Neural cell (in vitro differentiated cells): ENCODE data around the gene C16orf96.

Experiments used
- EP300 ChIP-seq: fragments of 450-650 bp; conservative IDR thresholded peaks from 2 replicates; pipeline ENCODE4 v1.6.1; 2014; ENCODE audit warnings: antibody characterized with exemption, mild to moderate bottlenecking, moderate library complexity; ENCODE audit not compliant: poor library complexity, severe bottlenecking
- EZH2 ChIP-seq: fragments of 200-600, 300-800 bp; shearing (Covaris generic), sonication (generic); IDR thresholded peaks from 2 replicates; pipeline ENCODE4 v1.6.1; 2014; ENCODE audit warnings: antibody characterized with exemption, low read length, borderline replicate concordance, mild to moderate bottlenecking; ENCODE audit not compliant: insufficient read depth, poor library complexity, severe bottlenecking
- POLR2AphosphoS5 ChIP-seq: IDR thresholded peaks from 2 replicates; pipeline ENCODE4 v1.6.1; 2012
- RAD21 ChIP-seq: fragments of 450-650 bp; conservative IDR thresholded peaks from 2 replicates; pipeline ENCODE4 v1.6.1; 2014; ENCODE audit warnings: antibody characterized with exemption, mild to moderate bottlenecking, moderate library complexity
- REST ChIP-seq: IDR thresholded peaks from 2 replicates; pipeline ENCODE4 v1.6.1; 2012; ENCODE audit warnings: borderline replicate concordance
- SMC3 ChIP-seq: fragments of 450-650 bp; conservative IDR thresholded peaks from 2 replicates; pipeline ENCODE4 v1.6.1; 2014; ENCODE audit warnings: antibody characterized with exemption, mild to moderate bottlenecking, moderate library complexity; ENCODE audit not compliant: poor library complexity
- TAF1 ChIP-seq: IDR thresholded peaks from 2 replicates; pipeline ENCODE4 v1.6.1; 2012; ENCODE audit warnings: low read depth
- TF ChIP-seq, protein P1 (sequence below): fragments of 450-650 bp; IDR thresholded peaks from 2 replicates; pipeline ENCODE4 v1.5.1; 2014; ENCODE audit warnings: antibody characterized with exemption, mild to moderate bottlenecking, moderate library complexity; ENCODE audit not compliant: poor library complexity, severe bottlenecking

DNA sequence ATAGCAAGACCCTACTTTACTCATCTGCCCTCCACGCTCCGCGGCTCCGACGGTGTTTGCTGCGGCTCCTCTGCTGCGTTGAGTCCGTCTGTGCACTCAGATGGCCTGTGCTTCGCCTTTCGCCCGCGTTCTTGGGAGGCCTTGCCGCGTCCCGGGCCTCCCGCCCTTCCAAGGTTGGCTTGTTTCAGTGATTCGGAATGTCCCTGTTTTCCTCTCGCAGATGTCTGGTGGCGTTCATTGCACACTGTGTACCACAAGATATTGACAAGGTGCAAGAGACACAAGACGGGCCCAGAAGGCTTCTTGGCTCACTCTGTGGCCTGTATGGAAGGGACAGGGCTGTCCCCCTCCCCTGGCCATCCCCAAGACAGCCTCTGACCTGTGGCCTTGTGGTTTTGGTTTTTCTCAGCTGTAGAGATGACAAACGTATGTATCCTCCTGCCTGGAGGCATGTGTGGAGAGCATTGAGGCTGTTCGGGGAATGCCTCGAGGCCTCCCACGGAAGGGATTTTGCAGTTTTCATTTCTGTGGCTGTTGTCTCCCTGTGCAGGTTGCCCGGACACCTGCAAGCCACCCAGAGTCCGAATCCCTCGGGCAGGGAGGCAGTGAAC lies 83.9 kb downstream of the C16orf96 start:
- TF ChIP-seq, protein P1, sequence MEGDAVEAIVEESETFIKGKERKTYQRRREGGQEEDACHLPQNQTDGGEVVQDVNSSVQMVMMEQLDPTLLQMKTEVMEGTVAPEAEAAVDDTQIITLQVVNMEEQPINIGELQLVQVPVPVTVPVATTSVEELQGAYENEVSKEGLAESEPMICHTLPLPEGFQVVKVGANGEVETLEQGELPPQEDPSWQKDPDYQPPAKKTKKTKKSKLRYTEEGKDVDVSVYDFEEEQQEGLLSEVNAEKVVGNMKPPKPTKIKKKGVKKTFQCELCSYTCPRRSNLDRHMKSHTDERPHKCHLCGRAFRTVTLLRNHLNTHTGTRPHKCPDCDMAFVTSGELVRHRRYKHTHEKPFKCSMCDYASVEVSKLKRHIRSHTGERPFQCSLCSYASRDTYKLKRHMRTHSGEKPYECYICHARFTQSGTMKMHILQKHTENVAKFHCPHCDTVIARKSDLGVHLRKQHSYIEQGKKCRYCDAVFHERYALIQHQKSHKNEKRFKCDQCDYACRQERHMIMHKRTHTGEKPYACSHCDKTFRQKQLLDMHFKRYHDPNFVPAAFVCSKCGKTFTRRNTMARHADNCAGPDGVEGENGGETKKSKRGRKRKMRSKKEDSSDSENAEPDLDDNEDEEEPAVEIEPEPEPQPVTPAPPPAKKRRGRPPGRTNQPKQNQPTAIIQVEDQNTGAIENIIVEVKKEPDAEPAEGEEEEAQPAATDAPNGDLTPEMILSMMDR = no peak
- TF ChIP-seq POLR2AphosphoS5 = no peak
- no peak for TF ChIP-seq RAD21
- TF ChIP-seq TAF1 = no peak
- TF ChIP-seq SMC3 = no peak
- no peak for TF ChIP-seq EP300
- no peak for TF ChIP-seq EZH2
- TF ChIP-seq REST = no peak
